Ovary (tissue), 9 donors: ENCODE data around the gene FRY. TPM values are rescaled to one million over a fixed set of nuclear protein-coding genes. Genes with fewer than 3 reads are reported as not detected.

Source experiments
- DNase-seq, 5 donors: peaks; one replicate each; pipeline ENCODE4 v3.0.0-alpha.2; 2019 to 2020
- H3K27ac ChIP-seq, 2 donors: fragments of 200-600 bp; one replicate each; pipeline versions ENCODE4 v1.5.1 to v1.8.0; 2019 to 2022
- H3K27me3 ChIP-seq: fragments of 200-600 bp; one replicate; pipeline ENCODE4 v1.8.0; 2022
- H3K36me3 ChIP-seq: fragments of 200-600 bp; sonication (generic); one replicate; pipeline ENCODE4 v1.5.1; 2019
- H3K4me1 ChIP-seq: one replicate; pipeline ENCODE4 v1.8.1; 2013; ENCODE audit warnings: mild to moderate bottlenecking, moderate library complexity; ENCODE audit not compliant: insufficient read depth
- H3K4me3 ChIP-seq: fragments of 200-600 bp; sonication (generic); one replicate; pipeline ENCODE4 v1.5.1; 2017
- H3K9me3 ChIP-seq, 2 donors: fragments of 200-600 bp in 1 of 2; sonication (generic) in 1 of 2; one replicate each; pipeline versions ENCODE4 v1.5.1 to v1.8.1; 2013 to 2019; ENCODE audit warnings: mild to moderate bottlenecking in 1 of 2, moderate library complexity in 1 of 2
- CTCF ChIP-seq, 3 donors: fragments of 450-650 bp in 2 of 3; fragments of 200-600 bp in 1 of 3; IDR thresholded peaks; one replicate each; pipeline versions ENCODE4 v1.5.1 to v1.8.0; 2016 to 2022; ENCODE audit warnings: antibody characterized with exemption in 3 of 3, mild to moderate bottlenecking in 1 of 3
- EP300 ChIP-seq: sonication (generic); formaldehyde crosslinking; IDR thresholded peaks from one replicate; pipeline ENCODE4 v1.6.1; 2017; ENCODE audit warnings: antibody characterized with exemption
- POLR2A ChIP-seq: fragments of 450-650 bp; IDR thresholded peaks from one replicate; pipeline ENCODE4 v1.6.1; 2017; ENCODE audit warnings: antibody characterized with exemption, mild to moderate bottlenecking, moderate library complexity
- WGBS, 3 donors: extraction: QIAGEN DNeasy Blood & Tissue Kit in 1 of 3; methylation state at CpG; one replicate each; pipeline versions ENCODE4 v1.1.5 to v1.1.7; 2013 to 2017; 5-methylcytosine and 5-hydroxymethylcytosine counted together
- intact Hi-C, 4 donors: fragments of 100-400 bp; cut with DNase I; formaldehyde crosslinking; loops; one replicate each; pipeline versions ENCODE4 v1.11.0 to v1.15.1; 2022 to 2023
- polyA plus RNA-seq, 2 donors: library from polyadenylated mRNA; stranded (reverse); fragments of 200-250 nt in 1 of 2; fragments of 350-450 nt in 1 of 2; fragmentation: Illumina TruSeq in 1 of 2; extraction: RNeasy Lipid Tissue Mini Kit (QIAGEN cat#74804) in 1 of 2; gene quantifications; one replicate each; pipeline ENCODE4 v1.2.3, GENCODE V29; 2013 to 2014
- total RNA-seq, 7 donors: library from RNA; depleted of rRNA in 2 of 7; stranded (reverse); fragments of >200 nt in 2 of 7; fragmentation: NEBNext Ultra II Directional in 3 of 7; extraction: Animal tissue kit (Norgen Biotek cat#: 25700) in 3 of 7; gene quantifications; one replicate each; pipeline versions ENCODE4 v1.1.0 to v1.2.4, GENCODE V29; 2016 to 2023
- donor health status: DM: no; HTN: no; CAD: no; lungs with moderate emphysema.
- donor health status: DM: no; HTN: no; CAD: no.
- donor health status: Bipolar disorder and iron deficiency.
- donor health status: DM: yes; HTN: yes; CAD: no.
- donor health status: DM: no; HTN: no; CAD: no.
- donor health status: DM: yes; HTN: yes; CAD: no.

The FRY gene
- total and polyA plus RNA-seq, 9 donors = 11.6 to 36.7 (median 19.4) TPM

DNA sequence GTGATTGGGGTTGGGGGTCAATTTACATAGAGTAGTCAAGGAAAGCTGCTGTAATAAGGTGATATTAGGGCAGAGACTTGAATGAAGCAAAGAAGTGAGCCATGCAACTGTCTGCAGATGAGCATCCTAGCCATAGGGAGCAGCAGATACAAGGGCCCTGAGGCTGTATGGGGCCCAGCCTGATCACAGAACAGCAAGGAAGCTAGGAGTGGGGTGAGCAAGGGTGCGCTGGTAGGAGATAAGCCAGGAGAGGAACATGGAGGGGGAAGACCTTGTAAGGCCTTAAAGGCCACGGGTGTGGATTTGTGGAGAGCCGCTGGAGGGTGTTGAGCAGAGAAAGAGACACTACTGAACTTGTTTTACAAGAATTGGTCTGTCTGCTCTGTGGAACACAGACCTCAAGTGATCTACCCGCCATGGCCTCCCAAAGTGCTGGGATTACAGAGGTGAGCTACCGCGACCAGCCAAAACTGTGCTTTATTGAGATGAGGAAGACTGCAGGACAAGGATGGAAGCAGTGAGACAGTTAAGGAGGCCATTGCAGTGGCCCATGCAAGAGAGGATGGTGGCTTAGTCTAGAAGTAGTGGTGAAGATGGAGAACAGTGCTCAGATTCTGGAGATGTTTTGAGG is 190.6 kb downstream of the FRY start:
- Histone ChIP-seq H3K36me3 (no peaks in the 10 kb centered on the region), H3K4me1 (peaks cover 1% of the 10 kb centered on the region), H3K9me3 (no peaks in the 10 kb centered on the region), H3K4me3 (no peak overlapping the region), H3K27me3 (no peaks in the 10 kb centered on the region), H3K27ac (no peak overlapping the region)
- DNase-seq = no peak
- intact Hi-C loops = no loop called here
- TF ChIP-seq EP300 (no peak), CTCF (IDR thresholded peaks at IDR 0.05) (no peak), POLR2A (no peak)
- WGBS, 3 donors = 98 to 99% (median 99%) methylated on average over 6 of the region's 6 CpGs

DNA sequence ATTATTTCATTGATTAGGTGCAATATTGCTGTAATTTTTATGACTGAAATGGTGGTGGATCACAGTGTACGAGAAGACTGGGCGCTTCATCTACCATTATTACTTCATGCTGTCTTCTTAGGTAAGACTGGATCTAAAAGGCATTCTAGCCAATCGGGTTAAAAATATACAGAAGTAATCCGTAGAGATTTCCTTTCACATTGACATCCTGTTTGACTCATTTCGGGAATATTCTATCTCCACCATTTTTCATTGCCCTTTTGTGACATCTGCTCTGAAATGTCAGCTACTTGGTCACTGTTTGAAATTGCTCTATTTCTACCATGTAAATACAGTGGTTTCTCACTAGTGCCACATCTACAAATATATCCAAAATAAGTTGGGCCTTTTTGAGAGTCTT is 193.3 kb downstream of the FRY start:
- H3K27me3 ChIP-seq = no peaks in the 10 kb centered on the region
- no peak overlapping the region for H3K4me3 ChIP-seq
- intact Hi-C loops = no loop called here
- no peaks in the 10 kb centered on the region for H3K9me3 ChIP-seq
- WGBS, 3 donors = 82 to 84% (median 83%) methylated on average over 5 of the region's 5 CpGs
- no peak for TF ChIP-seq CTCF (IDR thresholded peaks at IDR 0.05)
- no peak for TF ChIP-seq POLR2A
- peak overlapping the region in 1 of 2 donors; percentile 11 for H3K27ac ChIP-seq
- no peaks in the 10 kb centered on the region for H3K36me3 ChIP-seq
- DNase-seq = no peak
- peaks cover 1% of the 10 kb centered on the region for H3K4me1 ChIP-seq

GRCh38 chr13:32225481-32225931 is 193.9 kb downstream of the FRY start:
- no peak for TF ChIP-seq POLR2A
- H3K36me3 ChIP-seq = no peaks in the 10 kb centered on the region
- peaks cover 1% of the 10 kb centered on the region for H3K4me1 ChIP-seq
- WGBS, 3 donors = 3 to 25% (median 10%) methylated on average over 5 of the region's 5 CpGs
- no peaks in the 10 kb centered on the region for H3K9me3 ChIP-seq
- no peak for DNase-seq
- no peaks in the 10 kb centered on the region for H3K27me3 ChIP-seq
- H3K4me3 ChIP-seq = no peak overlapping the region
- intact Hi-C loops = no loop called here
- H3K27ac ChIP-seq = no peak overlapping the region

- no peak for DNase-seq
- intact Hi-C loops = no loop called here
- Histone ChIP-seq H3K4me1 (peaks cover 1% of the 10 kb centered on the region), H3K27me3 (no peaks in the 10 kb centered on the region), H3K36me3 (no peaks in the 10 kb centered on the region), H3K9me3 (no peaks in the 10 kb centered on the region), H3K4me3 (no peak overlapping the region), H3K27ac (no peak overlapping the region)
- WGBS, 3 donors = 69 to 75% (median 70%) methylated on average over 5 of the region's 5 CpGs
- TF ChIP-seq EP300 = no peak
- TF ChIP-seq POLR2A = no peak
- no peak for TF ChIP-seq CTCF (IDR thresholded peaks at IDR 0.05)
Measured at GRCh38 chr13:32228330-32229041, 196.9 kb downstream of the FRY start.

DNA sequence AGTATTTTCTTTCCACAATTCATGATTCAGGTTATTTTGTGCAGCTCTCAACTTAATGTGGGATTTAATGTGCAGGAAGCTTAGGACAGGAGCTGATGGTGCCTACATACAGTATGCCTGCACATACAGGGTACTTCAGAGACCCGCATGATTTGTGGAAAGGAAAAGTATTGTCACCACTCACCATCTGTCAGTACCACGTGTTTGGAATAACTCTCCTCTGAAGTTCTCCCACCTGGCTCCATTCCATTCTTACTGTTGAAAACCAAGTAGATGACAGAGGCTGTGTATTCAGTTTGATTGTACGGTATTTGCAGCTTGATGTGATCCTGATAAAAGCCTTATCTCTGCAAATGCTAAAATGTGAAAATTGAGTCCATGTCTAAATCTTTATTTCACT is 197.9 kb downstream of the FRY start:
- DNase-seq = no peak
- TF ChIP-seq EP300 (no peak), POLR2A (no peak), CTCF (IDR thresholded peaks at IDR 0.05) (no peak)
- Histone ChIP-seq H3K27me3 (no peaks in the 10 kb centered on the region), H3K27ac (no peak overlapping the region), H3K36me3 (no peaks in the 10 kb centered on the region), H3K4me3 (no peak overlapping the region), H3K4me1 (peaks cover 1% of the 10 kb centered on the region), H3K9me3 (no peaks in the 10 kb centered on the region)
- WGBS, 3 donors = 52 to 62% (median 60%) methylated on average over 3 of the region's 3 CpGs
- intact Hi-C loops = no loop called here
